DMS79 treated with DMSO at 0.1 percent for 48 hours (cell line): Measurements from ENCODE around the gene SLCO3A1.
"Not testable (repeated sequence)": the region's sequence is repeated elsewhere in the genome, so short reads cannot be mapped to it uniquely, and the experiment has no call there.

Source experiments
- DNase-seq: peaks from one replicate; lab custom pipeline; 2025; lab: John Stamatoyannopoulos, UW

Gene SLCO3A1

GRCh38 chr15:91940496-91941381 is 87.2 kb downstream of the SLCO3A1 start:
- no peak for DNase-seq

- DNase-seq: no peak
Observed at GRCh38 chr15:91941871-91942658, 88.6 kb downstream of the SLCO3A1 start.

DNA sequence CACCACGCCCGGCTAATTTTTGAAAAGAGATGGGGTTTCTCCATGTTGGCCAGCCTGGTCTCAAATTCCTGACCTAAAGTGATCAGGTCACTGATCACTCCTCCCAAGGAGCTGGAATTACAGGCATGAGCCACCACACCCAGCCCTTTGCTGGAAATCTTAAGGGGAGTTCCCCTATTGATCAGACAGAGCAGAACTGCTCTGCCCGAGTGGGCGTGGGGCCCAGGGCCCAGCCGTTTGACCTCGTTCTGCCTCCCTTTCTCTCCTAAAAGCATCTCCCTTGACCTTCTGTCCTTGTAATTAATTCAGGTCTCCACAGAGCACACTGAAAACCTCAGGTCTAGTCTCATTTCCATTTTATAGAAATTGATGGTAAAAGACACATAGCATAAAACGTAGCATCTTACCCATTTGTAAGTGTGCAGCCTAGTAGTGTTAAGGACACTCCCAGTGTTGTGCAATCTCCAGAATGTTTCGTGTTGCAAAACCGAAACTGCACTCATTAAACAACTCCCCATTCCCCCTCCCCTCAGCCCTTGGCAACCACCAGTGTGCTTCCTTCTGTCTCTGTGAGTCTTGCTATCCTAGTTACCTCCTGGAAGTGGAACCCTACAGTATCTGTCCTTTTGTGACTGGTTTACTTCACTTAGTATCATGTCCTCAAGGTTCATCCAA is 89.3 kb downstream of the SLCO3A1 start:
- peak; percentile 7 for DNase-seq

DNA sequence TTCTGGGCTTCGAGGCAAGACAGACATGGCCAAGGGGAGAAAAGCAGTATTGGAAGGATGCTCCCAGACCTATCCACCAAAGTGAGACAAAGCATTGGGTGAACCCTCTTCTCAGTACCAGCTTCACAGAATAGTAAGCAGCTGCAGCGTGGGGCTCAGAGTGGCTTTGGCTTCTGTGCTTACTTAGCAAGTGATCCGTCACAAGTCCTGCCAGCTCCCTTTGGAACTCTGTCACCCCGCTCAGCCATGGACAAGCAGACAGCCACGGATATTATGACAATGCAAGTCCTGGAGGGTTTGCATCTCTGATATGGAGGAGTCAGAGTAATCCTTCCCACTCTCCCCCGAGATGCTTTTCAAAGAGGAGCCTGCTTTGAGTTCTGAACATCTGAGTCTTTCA is 90.8 kb downstream of the SLCO3A1 start:
- no peak for DNase-seq

DNA sequence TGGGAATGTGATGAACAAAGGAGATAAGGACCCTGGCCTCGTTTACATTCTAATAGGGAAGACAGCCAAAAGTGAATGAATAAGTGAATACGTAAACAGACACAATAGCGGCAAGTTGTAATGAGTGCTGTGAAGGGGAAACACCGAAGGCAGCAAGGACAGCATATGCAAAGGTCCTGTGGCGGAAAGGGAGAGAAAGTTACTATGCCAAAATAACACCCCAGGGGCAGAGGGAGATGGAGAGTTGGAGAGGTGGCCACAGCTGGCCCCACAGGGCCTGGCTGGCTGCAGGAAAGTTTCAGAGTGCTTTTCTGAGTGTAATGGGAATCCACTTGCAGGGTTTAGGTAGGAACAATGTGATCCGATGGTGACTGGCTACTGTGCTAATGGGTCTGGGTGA is 91.9 kb downstream of the SLCO3A1 start:
- DNase-seq: no peak

DNA sequence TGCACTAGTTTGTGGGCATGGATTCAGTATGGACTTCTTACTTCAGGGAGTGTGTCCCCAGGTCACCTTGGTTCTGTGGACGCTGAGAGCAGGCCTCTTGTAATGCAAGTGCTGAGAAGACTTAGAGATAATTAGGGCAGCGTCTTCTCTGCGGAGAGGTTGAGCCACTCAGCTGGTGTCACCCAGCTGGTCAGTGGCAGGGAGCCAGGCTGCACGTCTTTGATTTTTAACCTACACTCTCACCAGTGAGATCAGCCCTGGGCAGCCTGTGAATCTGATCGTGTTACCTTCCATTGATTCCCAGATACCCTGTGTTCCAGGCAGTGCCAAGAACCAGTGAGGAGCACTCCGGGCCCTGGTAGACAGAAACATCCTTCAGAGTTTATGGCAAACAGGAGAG is 92.6 kb downstream of the SLCO3A1 start:
- DNase-seq: no peak

GRCh38 chr15:91946581-91947292 is 93.2 kb downstream of the SLCO3A1 start:
- no peak for DNase-seq

DNA sequence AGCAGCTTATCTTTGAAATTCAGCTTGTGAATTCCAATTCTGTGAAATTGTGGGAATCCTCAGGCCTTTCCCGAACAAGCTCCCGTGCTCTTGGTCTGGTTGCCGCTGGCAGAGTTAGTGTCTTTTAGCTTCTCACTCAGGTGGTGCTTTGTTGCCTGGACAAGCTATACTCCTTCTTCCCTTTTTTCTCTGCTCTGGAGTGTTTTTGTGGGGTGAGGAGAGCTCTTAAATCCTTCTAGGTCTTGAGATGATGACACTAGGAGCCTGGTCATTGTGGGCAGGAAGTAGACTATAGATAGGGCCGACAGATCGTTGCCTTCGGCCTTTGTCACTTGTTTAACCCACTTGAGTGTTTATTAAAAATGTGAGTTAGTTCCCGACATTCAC is 93.8 kb downstream of the SLCO3A1 start:
- no peak for DNase-seq

DNA sequence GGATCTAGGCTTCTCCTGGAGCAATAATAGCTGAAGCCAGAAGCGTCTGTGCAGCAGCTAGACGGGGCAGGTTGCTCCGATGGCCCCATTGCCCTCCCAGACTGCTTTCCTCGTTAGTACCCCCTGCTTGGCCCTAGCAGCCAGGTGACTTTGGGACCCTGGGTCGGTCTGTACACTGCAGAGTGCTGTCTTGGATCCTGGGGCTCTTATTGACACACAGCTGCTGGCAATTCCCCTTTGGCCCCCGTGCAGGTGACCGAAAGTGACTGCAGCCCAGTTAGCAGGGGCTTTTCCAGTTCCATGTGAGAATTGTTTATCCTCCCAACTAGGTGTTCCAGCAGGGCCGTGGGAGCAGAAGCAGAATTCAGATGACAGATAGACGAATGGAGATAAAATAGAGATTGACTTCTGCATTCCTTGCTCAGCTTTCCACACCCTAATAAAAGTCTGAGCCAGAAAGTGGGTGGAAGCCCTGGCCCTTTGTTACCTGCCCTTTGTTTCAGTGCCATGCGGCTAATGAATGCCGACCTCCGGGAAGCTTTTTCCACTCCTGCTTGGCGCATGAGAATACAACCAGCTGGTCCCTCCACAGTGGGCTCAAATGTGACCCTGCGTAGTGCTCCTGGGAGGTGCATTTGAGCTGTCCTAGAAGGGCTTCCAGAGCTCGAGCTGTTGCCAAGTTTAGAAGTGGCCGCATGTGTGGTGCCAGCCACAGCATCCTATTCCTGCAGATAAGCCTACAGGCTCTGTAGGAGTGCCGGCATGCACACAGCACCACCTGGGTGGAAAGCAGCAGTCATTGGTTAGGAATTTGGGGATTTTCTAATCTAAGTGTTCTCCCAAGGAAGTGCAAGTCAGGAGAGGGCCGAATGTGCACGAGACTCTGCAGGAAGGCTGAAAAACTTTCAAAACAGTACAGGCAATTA is 94.4 kb downstream of the SLCO3A1 start:
- DNase-seq: peak; percentile 13

- no peak for DNase-seq
Observed at GRCh38 chr15:91949361-91949760, 95.9 kb downstream of the SLCO3A1 start.

- DNase-seq: no peak
Observed at GRCh38 chr15:91950054-91950453, 96.5 kb downstream of the SLCO3A1 start.

DNA sequence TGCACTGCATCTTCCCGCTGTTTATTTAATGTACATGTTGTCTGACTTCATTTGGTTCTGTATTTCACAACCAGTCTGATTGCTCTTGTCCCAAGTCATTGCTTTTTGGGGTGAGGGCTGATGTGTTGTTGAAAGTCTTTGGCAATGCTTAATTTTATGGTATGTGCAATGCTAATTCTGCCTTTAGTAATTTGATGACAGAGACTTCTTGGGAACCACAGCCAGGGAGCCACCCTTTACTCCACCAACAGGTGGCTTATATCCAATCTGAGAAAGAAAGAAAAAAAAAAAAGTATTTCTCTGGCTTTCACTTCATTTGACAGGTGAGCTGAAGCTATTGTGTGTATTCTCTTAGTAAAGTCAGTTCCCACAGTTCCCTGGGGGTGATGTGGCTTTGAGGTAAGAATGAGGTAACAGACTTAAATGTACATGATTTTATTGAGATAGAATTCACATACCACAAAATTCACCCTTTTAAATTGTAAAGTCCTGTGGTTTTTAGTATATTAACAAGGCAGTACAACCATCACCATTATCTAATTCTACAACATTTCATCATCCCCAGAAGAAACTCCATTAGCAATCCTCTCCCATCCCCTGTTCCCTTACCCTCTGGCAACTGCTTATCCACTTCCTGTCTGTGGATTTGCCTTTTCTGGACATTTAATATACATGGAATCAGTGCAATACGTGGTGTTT is 97.3 kb downstream of the SLCO3A1 start:
- no peak for DNase-seq

- DNase-seq: no peak
Observed at GRCh38 chr15:91952216-91952615, 98.7 kb downstream of the SLCO3A1 start.

DNA sequence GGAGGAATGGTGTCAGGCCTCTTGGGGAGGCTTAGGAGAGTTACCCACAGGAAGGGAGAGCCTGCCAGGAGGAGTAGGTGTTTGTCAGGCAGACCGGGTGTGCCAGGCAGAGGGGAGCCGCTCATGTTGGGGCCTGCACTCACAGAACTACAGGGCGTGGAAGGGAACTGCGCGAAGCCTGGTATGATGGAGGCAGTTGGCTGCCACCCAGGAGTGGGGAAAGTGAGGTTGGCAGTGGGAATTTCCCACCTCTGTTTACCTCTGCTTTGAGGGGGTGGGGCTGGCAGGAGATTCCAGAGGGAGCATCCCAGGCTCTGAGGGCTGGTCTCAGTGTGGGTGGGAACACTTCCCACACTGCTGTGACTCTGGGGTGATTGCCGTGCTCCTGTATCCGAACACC is 99.9 kb downstream of the SLCO3A1 start:
- peak; percentile 12 for DNase-seq

DNA sequence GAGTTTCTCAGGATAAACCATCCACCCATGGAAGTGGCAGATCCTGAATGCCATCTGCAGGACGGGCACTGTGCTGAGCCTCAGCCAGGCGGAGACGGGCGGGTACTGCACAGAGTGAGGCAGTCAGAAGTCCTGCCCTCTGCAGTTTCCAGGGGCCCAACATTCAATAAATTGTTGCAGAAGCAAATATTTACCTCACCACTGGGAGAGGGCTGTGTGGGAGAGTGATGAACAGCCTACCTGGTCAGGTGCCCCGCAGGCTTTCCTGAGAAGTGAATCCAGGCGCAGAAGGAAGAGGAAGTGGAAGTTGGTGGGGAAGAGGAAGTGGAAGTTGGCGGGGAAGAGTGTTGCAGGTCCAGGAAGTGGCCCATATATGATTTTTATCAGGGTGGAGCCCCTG is 100.8 kb downstream of the SLCO3A1 start:
- DNase-seq: no peak

DNA sequence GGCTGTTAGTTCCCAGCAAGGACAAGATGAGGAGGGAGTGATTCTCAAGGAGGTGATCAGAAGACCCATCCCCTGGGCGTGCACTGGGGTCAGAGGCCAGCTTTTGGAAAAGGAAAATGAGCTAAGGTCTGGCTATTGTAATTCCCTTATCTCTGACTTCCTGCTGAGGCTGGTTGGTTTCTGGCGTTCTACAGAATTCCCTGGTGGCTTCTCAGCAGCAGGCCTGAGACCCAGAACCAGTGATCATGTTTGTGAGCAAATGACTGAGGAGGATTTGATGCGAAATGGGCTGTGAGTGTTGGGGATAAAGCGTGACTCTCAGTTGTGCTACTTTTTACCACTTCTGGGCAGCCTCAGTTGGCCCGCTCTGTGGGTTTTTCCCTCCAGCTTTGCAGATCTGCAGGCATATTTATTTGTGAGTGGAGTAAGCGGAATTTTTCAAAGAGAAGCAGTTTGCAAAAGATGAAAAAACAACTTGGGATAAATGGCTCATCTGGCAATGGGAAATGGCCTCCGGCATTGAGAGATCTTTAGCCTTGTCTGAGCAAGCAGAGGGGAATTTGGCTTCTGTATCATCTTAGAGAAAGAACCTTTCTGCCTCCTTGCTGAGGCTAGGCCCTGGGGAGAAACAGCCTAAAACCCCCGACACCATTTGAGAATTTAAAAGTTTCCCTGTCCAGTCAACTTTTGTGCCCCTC is 102.7 kb downstream of the SLCO3A1 start:
- no peak for DNase-seq

DNA sequence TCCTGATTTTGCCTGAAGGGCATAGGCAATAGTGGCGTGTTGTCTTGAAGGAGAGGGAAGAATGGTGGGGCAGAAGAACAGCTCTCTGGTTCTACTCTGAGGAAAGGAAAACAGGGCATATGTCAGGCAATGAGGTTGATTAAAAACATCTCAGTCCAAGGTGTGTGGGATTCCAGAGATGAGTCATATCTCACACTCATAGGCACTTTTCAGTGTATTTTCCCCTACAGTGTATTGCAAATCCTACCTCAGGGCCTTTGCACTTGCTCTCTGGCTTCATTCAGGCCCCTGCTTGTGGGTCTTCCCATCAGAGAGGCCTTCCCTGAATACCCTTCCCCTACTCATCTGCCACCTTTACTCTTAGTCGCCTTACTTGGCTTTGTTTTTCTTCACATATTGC is 107.8 kb downstream of the SLCO3A1 start:
- no peak for DNase-seq

- DNase-seq: not testable (repeated sequence)
Observed at GRCh38 chr15:91963747-91964146, 110.2 kb downstream of the SLCO3A1 start.

- DNase-seq: peak; percentile 9
Observed at GRCh38 chr15:91965501-91966193, 112.1 kb downstream of the SLCO3A1 start.
